OCI-LY3 (cell line): Measurements from ENCODE around the gene TTLL9.
A peak's percentile ranks its signal among the peaks of the same experiment; 100 is the strongest.

Source experiments
- EZH2phosphoT487 ChIP-seq: fragments of 200-600 bp; shearing (Covaris generic); IDR thresholded peaks from 2 replicates; pipeline ENCODE4 v1.6.1; 2018; ENCODE audit warnings: antibody characterized with exemption, mixed run types, low read depth
- TF ChIP-seq, protein P1 (sequence below): fragments of 200-600, 300-600 bp; sonication (generic); IDR thresholded peaks from 2 replicates; pipeline ENCODE4 v1.5.1; 2014; ENCODE audit warnings: antibody characterized with exemption, low read length, low read depth

DNA sequence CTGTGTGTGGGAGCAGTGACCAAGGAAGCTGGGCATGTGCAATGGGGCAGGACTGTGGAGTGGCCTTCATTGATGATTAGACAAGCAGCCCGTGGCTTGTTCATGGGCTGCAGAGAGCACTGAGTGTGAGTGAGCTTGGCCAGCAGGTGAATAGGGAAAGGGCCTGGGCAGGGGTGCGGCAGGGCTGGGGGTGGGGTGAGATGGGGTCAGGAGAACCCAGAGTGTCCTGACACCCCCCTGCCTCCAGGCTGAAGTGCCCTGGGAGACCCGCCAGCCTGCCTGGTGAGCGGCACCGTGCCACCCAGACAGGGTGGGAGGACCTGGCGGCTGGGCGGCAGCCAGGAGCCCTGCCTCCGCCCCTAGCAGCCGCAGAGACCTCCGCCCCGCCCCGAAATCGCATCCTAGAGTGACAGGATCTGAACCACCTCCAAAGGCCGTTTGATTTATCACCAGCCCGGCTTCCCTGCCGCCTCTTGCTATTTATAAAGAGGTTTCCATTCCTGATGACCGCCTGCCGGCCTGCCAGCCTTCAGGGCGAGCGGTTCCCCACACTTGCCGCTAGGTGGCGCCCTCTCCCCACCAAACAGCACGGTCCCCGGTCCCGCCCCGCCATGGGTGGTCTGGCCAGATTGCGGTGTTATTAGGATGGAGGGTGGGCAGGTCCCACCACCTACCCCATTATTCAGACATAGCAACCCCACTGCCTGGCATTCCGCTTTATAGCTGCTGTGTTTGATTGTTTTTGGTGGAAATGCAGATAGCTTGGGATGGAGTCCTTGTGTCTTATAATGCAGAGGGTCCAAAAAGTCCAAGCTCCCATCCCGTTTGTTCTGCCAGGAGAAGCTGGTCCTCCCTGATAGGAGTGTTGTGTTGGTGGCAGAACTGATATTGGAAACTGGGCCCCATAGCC lies 47.8 kb upstream of the TTLL9 start:
- TF ChIP-seq, protein P1, sequence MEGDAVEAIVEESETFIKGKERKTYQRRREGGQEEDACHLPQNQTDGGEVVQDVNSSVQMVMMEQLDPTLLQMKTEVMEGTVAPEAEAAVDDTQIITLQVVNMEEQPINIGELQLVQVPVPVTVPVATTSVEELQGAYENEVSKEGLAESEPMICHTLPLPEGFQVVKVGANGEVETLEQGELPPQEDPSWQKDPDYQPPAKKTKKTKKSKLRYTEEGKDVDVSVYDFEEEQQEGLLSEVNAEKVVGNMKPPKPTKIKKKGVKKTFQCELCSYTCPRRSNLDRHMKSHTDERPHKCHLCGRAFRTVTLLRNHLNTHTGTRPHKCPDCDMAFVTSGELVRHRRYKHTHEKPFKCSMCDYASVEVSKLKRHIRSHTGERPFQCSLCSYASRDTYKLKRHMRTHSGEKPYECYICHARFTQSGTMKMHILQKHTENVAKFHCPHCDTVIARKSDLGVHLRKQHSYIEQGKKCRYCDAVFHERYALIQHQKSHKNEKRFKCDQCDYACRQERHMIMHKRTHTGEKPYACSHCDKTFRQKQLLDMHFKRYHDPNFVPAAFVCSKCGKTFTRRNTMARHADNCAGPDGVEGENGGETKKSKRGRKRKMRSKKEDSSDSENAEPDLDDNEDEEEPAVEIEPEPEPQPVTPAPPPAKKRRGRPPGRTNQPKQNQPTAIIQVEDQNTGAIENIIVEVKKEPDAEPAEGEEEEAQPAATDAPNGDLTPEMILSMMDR, result peak; percentile 99
- TF ChIP-seq EZH2phosphoT487, result no peak
